ENCODE results near the gene LRRC25.
A peak's percentile ranks its signal among the peaks of the same experiment; 100 is the strongest.

The LRRC25 gene

GRCh38 chr19:18424890-18425514, 27.6 kb upstream of the LRRC25 start:
- DNase-seq (ENCODE audit: low read depth in 2 of 2): no peak

GRCh38 chr19:18424122-18424889, 26.9 kb upstream of the LRRC25 start:
- DNase-seq (ENCODE audit: low read depth in 2 of 2): no peak

- no peak for DNase-seq (ENCODE audit: low read depth in 2 of 2)
Observed at GRCh38 chr19:18423258-18424020, 26.0 kb upstream of the LRRC25 start.

- no peak for DNase-seq (ENCODE audit: low read depth in 2 of 2)
Observed at GRCh38 chr19:18422530-18423191, 25.2 kb upstream of the LRRC25 start.

GRCh38 chr19:18421371-18421959, 24.0 kb upstream of the LRRC25 start:
- no peak for DNase-seq (ENCODE audit: low read depth in 2 of 2)

- no peak for DNase-seq (ENCODE audit: low read depth in 2 of 2)
Observed at GRCh38 chr19:18420930-18421329, 23.5 kb upstream of the LRRC25 start.

- DNase-seq (ENCODE audit: low read depth in 2 of 2): peak in 1 of 2 donors; percentile 47
Observed at GRCh38 chr19:18419699-18420460, 22.5 kb upstream of the LRRC25 start.

GRCh38 chr19:18419195-18419698, 21.8 kb upstream of the LRRC25 start, which contains the start of gene SSBP4:
SSBP4 (plus strand) TSS chr19:18419398; CDS start chr19:18419649, 251 bp downstream.
- DNase-seq (ENCODE audit: low read depth in 2 of 2): peak in 1 of 2 donors; percentile 63

GRCh38 chr19:18418483-18419194, 21.2 kb upstream of the LRRC25 start:
- DNase-seq (ENCODE audit: low read depth in 2 of 2): no peak

- no peak for DNase-seq (ENCODE audit: low read depth in 2 of 2)
Observed at GRCh38 chr19:18418029-18418482, 20.6 kb upstream of the LRRC25 start.

- peak in 1 of 2 donors; percentile 43 for DNase-seq (ENCODE audit: low read depth in 2 of 2)
Observed at GRCh38 chr19:18417250-18418028, 20.0 kb upstream of the LRRC25 start.

- DNase-seq (ENCODE audit: low read depth in 2 of 2): peak; percentile 56 to 73
Observed at GRCh38 chr19:18416778-18417249, 19.4 kb upstream of the LRRC25 start.

GRCh38 chr19:18415178-18415867, 17.9 kb upstream of the LRRC25 start:
- DNase-seq (ENCODE audit: low read depth in 2 of 2): no peak

GRCh38 chr19:18414504-18415177, 17.2 kb upstream of the LRRC25 start:
- no peak for DNase-seq (ENCODE audit: low read depth in 2 of 2)

GRCh38 chr19:18412610-18413239, 15.3 kb upstream of the LRRC25 start:
- DNase-seq (ENCODE audit: low read depth in 2 of 2): no peak

GRCh38 chr19:18408053-18408476, 10.6 kb upstream of the LRRC25 start:
- DNase-seq (ENCODE audit: low read depth in 2 of 2): no peak

GRCh38 chr19:18406749-18407148, 9.3 kb upstream of the LRRC25 start:
- DNase-seq (ENCODE audit: low read depth in 2 of 2): no peak

All from stimulated activated CD8-positive, alpha-beta memory T cell treated with anti-CD3 and anti-CD28 coated beads, Interleukin-7, amount 100 ng/mL, for 4 hours (primary cell).